MG63 (cell line): ENCODE results near the gene ZNF577. TPM values are rescaled to one million over a fixed set of nuclear protein-coding genes. Genes with fewer than 3 reads are reported as not detected.
A peak's percentile ranks its signal among the peaks of the same experiment; 100 is the strongest.
"Not testable (repeated sequence)": the region's sequence is repeated elsewhere in the genome, so short reads cannot be mapped to it uniquely, and the experiment has no call there.

Experiments
- DNase-seq: peaks from one replicate; pipeline ENCODE4 v3.0.0-alpha.2; 2020
- H3K27me3 ChIP-seq: fragments of 250-450 bp; sonication (Bioruptor Pico); 2 replicates; pipeline ENCODE4 v1.5.1; 2020; ENCODE audit warnings: mild to moderate bottlenecking, moderate library complexity
- H3K36me3 ChIP-seq: fragments of 250-450 bp; sonication (Bioruptor Pico); 2 replicates; pipeline ENCODE4 v1.5.1; 2020; ENCODE audit warnings: mild to moderate bottlenecking, moderate library complexity
- H3K4me3 ChIP-seq: fragments of 250-450 bp; sonication (Bioruptor Pico); 2 replicates; pipeline ENCODE4 v1.5.1; 2020; ENCODE audit warnings: mild to moderate bottlenecking, moderate library complexity
- H3K9me3 ChIP-seq: fragments of 250-450 bp; sonication (Bioruptor Pico); 2 replicates; pipeline ENCODE4 v1.5.1; 2020; ENCODE audit warnings: mild to moderate bottlenecking, moderate library complexity
- total RNA-seq: library from RNA; depleted of rRNA; stranded (reverse); fragments of >200 nt; shearing (Covaris generic); gene quantifications from 2 replicates; pipeline ENCODE4 v1.2.3, GENCODE V29; 2014; ENCODE audit warnings: low replicate concordance; rRNA removed

Gene ZNF577
- 1.3 and 2.0 TPM in 2 replicates for total RNA-seq

DNA sequence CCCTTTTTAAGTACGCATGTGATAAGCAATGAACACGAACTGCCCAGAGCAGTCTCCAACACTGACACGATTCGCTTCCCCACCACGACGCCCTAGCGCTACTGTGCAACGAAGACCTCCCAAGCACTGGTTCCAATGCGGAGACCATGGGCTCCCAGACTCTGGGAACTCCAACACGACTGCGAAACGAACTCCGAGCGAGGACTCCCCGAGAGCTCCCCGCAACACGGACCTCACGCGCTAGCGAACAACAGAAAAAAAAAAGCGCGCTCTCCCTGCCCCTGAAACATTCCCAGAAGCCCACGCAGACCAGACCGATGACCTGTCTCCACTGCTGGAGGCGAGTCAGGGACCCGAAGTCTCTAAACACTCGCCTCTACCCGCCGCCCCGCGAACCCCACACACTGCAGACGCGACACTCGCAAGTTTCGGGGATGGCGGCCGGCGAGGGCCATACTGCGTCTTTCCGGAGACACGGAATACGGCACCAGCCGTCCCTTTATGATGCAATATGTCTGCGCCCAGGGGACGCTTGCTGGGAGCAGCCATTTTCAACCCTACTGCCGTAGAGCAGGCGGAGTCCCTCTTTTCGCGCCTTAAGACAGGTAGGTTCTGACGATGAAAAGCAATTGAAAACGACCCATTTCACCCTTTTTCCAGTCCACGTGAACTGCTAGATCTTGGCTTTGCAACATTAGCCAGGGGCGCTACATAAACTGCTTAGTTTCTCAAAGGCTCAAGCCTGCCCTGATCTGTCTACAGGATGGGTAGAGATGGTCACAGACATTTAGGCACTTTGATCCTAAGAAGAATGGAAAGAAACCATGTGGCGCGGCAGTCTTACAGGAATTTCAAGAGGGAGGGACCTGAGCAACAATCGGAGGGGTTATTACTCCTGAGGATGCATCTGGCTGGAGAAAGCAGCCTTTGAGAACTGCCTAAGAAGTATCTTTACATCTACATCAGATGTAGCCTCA lies at the start of gene ZNF577:
ZNF577 (minus strand) TSS at position 430 of the 977 bp plus-strand sequence. CDS start 7,569 bp downstream, outside the sequence.
- H3K36me3 ChIP-seq, result peaks cover 19% of the 10 kb centered on the region
- no peaks in the 10 kb centered on the region for H3K27me3 ChIP-seq
- DNase-seq, result peak; percentile 83
- peak within 1 kb of the TSS; percentile 45 for H3K4me3 ChIP-seq
- peaks cover 44% of the 10 kb centered on the region for H3K9me3 ChIP-seq

- no peak overlapping the region for H3K4me3 ChIP-seq
- no peaks in the 10 kb centered on the region for H3K27me3 ChIP-seq
- peaks cover 23% of the 10 kb centered on the region for H3K9me3 ChIP-seq
- peaks cover 46% of the 10 kb centered on the region for H3K36me3 ChIP-seq
- no peak for DNase-seq
These were observed 44.2 kb upstream of the ZNF577 start for GRCh38 chr19:51931921-51932320.

GRCh38 chr19:51927859-51928258 lies 40.1 kb upstream of the ZNF577 start:
- no peaks in the 10 kb centered on the region for H3K27me3 ChIP-seq
- H3K36me3 ChIP-seq, result peaks cover 25% of the 10 kb centered on the region
- H3K4me3 ChIP-seq, result peak overlapping the region; percentile 85
- peaks cover 30% of the 10 kb centered on the region for H3K9me3 ChIP-seq
- DNase-seq, result no peak

GRCh38 chr19:51926784-51927741 lies 39.3 kb upstream of the ZNF577 start, which contains the start of gene ZNF613:
Gene ZNF613, plus strand, starts transcription at chr19:51927472. Its CDS starts 8,749 bp downstream, at chr19:51936221.
- no peaks in the 10 kb centered on the region for H3K27me3 ChIP-seq
- peak within 1 kb of the TSS; percentile 85 for H3K4me3 ChIP-seq
- H3K9me3 ChIP-seq, result peaks cover 35% of the 10 kb centered on the region
- peak; percentile 83 for DNase-seq
- H3K36me3 ChIP-seq, result peaks cover 23% of the 10 kb centered on the region

DNA sequence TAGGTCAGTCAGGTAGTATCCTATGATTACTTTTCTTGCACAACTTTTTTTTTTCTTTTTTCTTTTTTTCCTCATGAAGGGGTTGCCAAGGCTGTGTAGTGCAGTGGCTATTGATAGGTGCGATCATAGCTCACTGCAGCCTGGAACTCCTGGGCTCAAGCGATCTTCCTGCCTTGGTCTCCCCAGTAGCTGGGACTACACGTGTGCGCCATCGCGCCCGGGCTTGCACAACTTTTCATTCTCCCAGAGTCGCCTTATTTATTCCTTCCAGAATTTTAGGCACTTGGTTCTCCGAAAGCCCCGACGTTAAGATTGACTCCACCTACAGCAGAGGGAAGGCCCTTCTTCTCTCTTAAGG lies 38.7 kb upstream of the ZNF577 start:
- DNase-seq, result no peak
- Histone ChIP-seq H3K9me3 (peaks cover 33% of the 10 kb centered on the region), H3K36me3 (peaks cover 18% of the 10 kb centered on the region), H3K4me3 (peak overlapping the region; percentile 85), H3K27me3 (no peaks in the 10 kb centered on the region)

DNA sequence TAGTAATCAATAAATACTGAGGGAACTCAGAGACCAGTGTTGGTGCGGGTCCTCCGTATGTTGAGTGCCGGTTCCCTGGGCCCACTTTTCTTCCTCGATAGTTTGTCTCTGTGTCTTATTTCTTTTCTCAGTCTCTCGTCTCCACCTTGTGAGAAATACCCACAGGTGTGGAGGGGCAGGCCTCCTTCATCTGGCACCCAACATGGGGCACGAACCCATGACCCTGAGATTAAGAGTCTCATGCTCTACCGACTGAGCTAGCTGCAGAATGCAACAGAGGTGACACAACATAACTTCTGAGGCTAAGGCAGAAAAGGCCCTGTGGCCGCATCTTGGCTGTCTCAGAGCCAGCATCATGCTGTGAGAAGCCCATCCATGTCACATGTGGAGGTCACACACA lies 34.2 kb upstream of the ZNF577 start:
- Histone ChIP-seq H3K4me3 (no peak overlapping the region), H3K36me3 (no peaks in the 10 kb centered on the region), H3K9me3 (peaks cover 34% of the 10 kb centered on the region), H3K27me3 (no peaks in the 10 kb centered on the region)
- no peak for DNase-seq

DNA sequence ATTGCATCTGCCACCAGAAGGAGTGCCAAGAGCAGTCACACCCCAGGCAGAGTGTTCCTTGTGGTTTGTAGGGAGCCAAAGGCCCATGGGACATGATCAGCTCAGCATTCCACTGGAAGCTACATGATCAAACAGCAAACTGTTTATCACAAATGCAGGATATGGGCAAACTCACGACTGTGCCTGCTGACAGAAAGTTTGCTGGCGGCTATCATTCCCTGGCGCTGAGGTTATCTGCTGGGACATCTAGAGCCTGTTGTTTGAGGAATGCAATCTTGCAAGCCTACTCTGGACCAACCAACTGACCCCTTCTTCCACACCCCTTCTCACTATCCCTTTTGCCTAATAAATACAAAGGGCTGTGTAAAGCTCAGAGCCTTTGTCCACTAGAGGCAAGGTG lies 31.9 kb upstream of the ZNF577 start:
- no peak for DNase-seq
- no peaks in the 10 kb centered on the region for H3K36me3 ChIP-seq
- peaks cover 36% of the 10 kb centered on the region for H3K9me3 ChIP-seq
- no peaks in the 10 kb centered on the region for H3K27me3 ChIP-seq
- H3K4me3 ChIP-seq, result no peak overlapping the region

DNA sequence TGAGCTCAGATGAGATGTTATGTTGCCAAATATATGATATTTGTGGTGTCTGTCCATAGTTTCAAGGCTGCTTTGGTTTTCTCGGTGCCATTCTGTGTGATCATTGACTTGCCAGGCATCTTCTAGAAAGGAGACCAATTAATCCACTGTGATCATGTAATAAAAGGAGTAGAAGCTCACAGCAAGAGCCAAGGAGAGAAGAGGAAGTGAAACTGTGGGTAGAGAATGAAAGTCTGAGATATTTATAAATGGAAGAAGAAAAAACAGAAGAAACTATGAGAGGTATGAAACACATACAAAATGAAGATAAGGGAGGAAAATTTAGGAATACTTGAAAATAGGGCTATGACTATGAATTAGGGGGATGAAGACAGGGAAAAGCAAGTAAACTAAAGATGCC lies 28.4 kb upstream of the ZNF577 start:
- Histone ChIP-seq H3K36me3 (no peaks in the 10 kb centered on the region), H3K27me3 (no peaks in the 10 kb centered on the region), H3K4me3 (no peak overlapping the region), H3K9me3 (peaks cover 32% of the 10 kb centered on the region)
- no peak for DNase-seq

- no peak for DNase-seq
- H3K9me3 ChIP-seq, result peaks cover 27% of the 10 kb centered on the region
- H3K4me3 ChIP-seq, result no peak overlapping the region
- no peaks in the 10 kb centered on the region for H3K36me3 ChIP-seq
- no peaks in the 10 kb centered on the region for H3K27me3 ChIP-seq
These were observed 27.6 kb upstream of the ZNF577 start for GRCh38 chr19:51915324-51915867.

- not testable (repeated sequence) for H3K36me3 ChIP-seq, H3K4me3 ChIP-seq, DNase-seq, H3K27me3 ChIP-seq
- H3K9me3 ChIP-seq, result peaks cover 21% of the 10 kb centered on the region
These were observed 20.2 kb upstream of the ZNF577 start for GRCh38 chr19:51907981-51908380.

GRCh38 chr19:51906108-51906507 lies 18.4 kb upstream of the ZNF577 start:
- not testable (repeated sequence) for DNase-seq, H3K36me3 ChIP-seq, H3K27me3 ChIP-seq, H3K4me3 ChIP-seq
- peaks cover 29% of the 10 kb centered on the region for H3K9me3 ChIP-seq

GRCh38 chr19:51905639-51906038 lies 17.9 kb upstream of the ZNF577 start:
- not testable (repeated sequence) for H3K36me3 ChIP-seq, DNase-seq, H3K27me3 ChIP-seq, H3K4me3 ChIP-seq
- peaks cover 29% of the 10 kb centered on the region for H3K9me3 ChIP-seq

- Histone ChIP-seq H3K4me3 (peak overlapping the region; percentile 69), H3K36me3 (peaks cover 10% of the 10 kb centered on the region), H3K9me3 (peaks cover 30% of the 10 kb centered on the region), H3K27me3 (no peaks in the 10 kb centered on the region)
- no peak for DNase-seq
These were observed 17.5 kb upstream of the ZNF577 start for GRCh38 chr19:51905206-51905605.

DNA sequence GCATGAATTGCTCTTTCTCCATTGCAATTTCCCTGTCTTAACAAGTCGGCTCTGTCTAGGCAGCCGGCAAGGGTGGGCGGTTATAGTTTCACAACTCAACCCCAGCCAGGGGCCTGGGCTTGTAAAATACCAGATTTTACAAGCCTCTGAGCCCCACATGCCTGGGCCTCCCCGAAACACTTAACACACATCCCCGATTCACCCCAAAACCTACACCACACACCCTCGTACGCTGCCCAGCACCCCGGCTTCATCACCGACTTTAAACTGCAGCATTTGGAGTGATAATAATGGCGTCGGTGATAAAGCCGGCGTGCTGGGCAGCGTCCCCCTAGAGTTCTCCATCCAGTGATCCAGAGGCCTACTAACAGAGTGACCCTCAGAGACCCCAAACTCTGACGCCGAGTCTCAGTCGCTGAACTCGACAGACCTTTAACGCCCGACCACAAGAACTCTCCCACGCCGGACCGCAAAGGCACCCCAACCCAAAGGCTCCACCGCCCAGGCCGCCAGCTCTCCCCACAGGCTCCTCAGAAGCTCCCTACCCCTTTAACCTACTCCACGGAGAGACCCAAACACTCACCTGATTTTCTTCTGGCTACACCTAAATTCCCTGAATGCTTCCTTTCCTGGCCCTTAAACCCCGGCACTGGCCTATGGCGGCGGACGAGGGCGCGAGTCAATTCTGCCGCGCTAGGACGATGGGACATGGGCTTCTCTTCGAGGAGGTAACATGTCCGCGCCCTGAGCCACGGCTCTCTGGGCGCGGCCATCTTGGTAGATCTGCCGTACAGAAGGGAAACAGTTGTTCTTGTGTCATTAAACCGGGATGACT lies 16.8 kb upstream of the ZNF577 start, which contains the start of gene ZNF649:
ZNF649 (minus strand) TSS at position 687 of the 835 bp plus-strand sequence. CDS start 4,910 bp downstream, outside the sequence.
- Histone ChIP-seq H3K9me3 (peaks cover 33% of the 10 kb centered on the region), H3K27me3 (no peaks in the 10 kb centered on the region), H3K36me3 (peaks cover 13% of the 10 kb centered on the region), H3K4me3 (peak within 1 kb of the TSS; percentile 69)
- DNase-seq, result peak; percentile 74

GRCh38 chr19:51903192-51903591 lies 15.4 kb upstream of the ZNF577 start:
- peaks cover 21% of the 10 kb centered on the region for H3K36me3 ChIP-seq
- peaks cover 40% of the 10 kb centered on the region for H3K9me3 ChIP-seq
- no peaks in the 10 kb centered on the region for H3K27me3 ChIP-seq
- H3K4me3 ChIP-seq, result no peak overlapping the region
- no peak for DNase-seq

DNA sequence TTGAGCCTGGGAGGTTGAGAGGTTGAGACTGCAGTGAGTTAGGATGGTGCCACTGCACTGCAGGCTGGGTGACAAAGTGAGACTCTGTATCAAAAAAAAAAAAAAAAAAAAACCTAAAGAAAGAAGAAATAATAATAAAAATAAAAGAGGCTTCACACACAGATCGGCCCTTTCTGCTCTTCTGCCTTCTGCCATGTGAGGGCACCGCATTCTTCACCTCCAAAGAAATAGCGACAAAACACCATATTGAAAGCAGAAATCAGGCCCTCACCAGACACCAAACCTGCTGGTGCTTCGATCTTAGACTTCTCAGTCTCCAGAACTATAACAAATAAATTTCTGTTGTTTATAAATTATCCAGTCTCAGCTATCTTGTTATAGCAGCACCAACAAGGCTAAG lies 14.1 kb upstream of the ZNF577 start:
- Histone ChIP-seq H3K9me3 (peaks cover 44% of the 10 kb centered on the region), H3K27me3 (no peaks in the 10 kb centered on the region), H3K4me3 (no peak overlapping the region), H3K36me3 (peaks cover 28% of the 10 kb centered on the region)
- no peak for DNase-seq
